Measurements from ENCODE around the gene CPO.
"Not testable (repeated sequence)": the region's sequence is repeated elsewhere in the genome, so short reads cannot be mapped to it uniquely, and the experiment has no call there.

- not testable (repeated sequence) for TF ChIP-seq CTCF (optimal IDR thresholded peaks at IDR 0.05 in 1 of 3, IDR thresholded peaks at IDR 0.05 in 1 of 3, conservative IDR thresholded peaks at IDR 0.05 in 1 of 3; ENCODE audit: extremely low read depth in 1 of 3, insufficient read depth in 2 of 3, low read length in 3 of 3); EZH2 (IDR thresholded peaks at IDR 0.05; ENCODE audit: low read length)
Observed at GRCh38 chr2:206953404-206953803, 14.1 kb downstream of the CPO start.
